HPDE6-E6E7 (cell line): ENCODE measurements around the gene FAT2.
A peak's percentile ranks its signal among the peaks of the same experiment; 100 is the strongest.
"Not testable (repeated sequence)": the region's sequence is repeated elsewhere in the genome, so short reads cannot be mapped to it uniquely, and the experiment has no call there.

Experiments used
- DNase-seq: peaks from one replicate; pipeline ENCODE4 v3.0.0; 2011; ENCODE audit warnings: missing footprints; ENCODE audit errors: extremely low spot score

Gene FAT2

GRCh38 chr5:151612689-151613427 is 21.7 kb upstream of the FAT2 start:
- DNase-seq = peak; percentile 96

- DNase-seq = no peak
Measured at GRCh38 chr5:151611127-151611775, 20.1 kb upstream of the FAT2 start.

GRCh38 chr5:151608522-151608921 is 17.4 kb upstream of the FAT2 start:
- no peak for DNase-seq

GRCh38 chr5:151607304-151607703 is 16.2 kb upstream of the FAT2 start:
- DNase-seq = no peak

GRCh38 chr5:151605559-151605958 is 14.4 kb upstream of the FAT2 start:
- DNase-seq = no peak

- no peak for DNase-seq
Measured at GRCh38 chr5:151602806-151603205, 11.7 kb upstream of the FAT2 start.

- no peak for DNase-seq
Measured at GRCh38 chr5:151601391-151601790, 10.3 kb upstream of the FAT2 start.

- DNase-seq = no peak
Measured at GRCh38 chr5:151600069-151600665, 9.0 kb upstream of the FAT2 start.

- peak; percentile 99 for DNase-seq
Measured at GRCh38 chr5:151598984-151599383, 7.9 kb upstream of the FAT2 start.

GRCh38 chr5:151598549-151598948 is 7.4 kb upstream of the FAT2 start:
- DNase-seq = no peak

- DNase-seq = no peak
Measured at GRCh38 chr5:151597749-151598148, 6.6 kb upstream of the FAT2 start.

GRCh38 chr5:151596828-151597539 is 5.9 kb upstream of the FAT2 start:
- DNase-seq = no peak

- no peak for DNase-seq
Measured at GRCh38 chr5:151595411-151595826, 4.3 kb upstream of the FAT2 start.

- DNase-seq = no peak
Measured at GRCh38 chr5:151592855-151593408, 1.8 kb upstream of the FAT2 start.

- DNase-seq = no peak
Measured at GRCh38 chr5:151589878-151590570, 1.1 kb downstream of the FAT2 start.

- DNase-seq = no peak
Measured at GRCh38 chr5:151587796-151588555, 3.2 kb downstream of the FAT2 start.

- peak; percentile 68 for DNase-seq
Measured at GRCh38 chr5:151585970-151586369, 5.2 kb downstream of the FAT2 start.

- DNase-seq = not testable (repeated sequence)
Measured at GRCh38 chr5:151585344-151585743, 5.8 kb downstream of the FAT2 start.

GRCh38 chr5:151584057-151584937 is 6.8 kb downstream of the FAT2 start:
- no peak for DNase-seq
